OCI-LY1 (cell line): ENCODE results near the gene MBIP.

Experiments
- CTCF ChIP-seq: fragments of 200-600 bp; sonication (generic), shearing (Covaris generic); IDR thresholded peaks from 2 replicates; pipeline ENCODE4 v1.5.1; 2017; ENCODE audit warnings: mild to moderate bottlenecking, antibody characterized with exemption, low read length, moderate library complexity, mixed read lengths
- EZH2 ChIP-seq: fragments of 200-600 bp; sonication (generic), shearing (Covaris generic); IDR thresholded peaks from 2 replicates; pipeline ENCODE4 v1.8.0; 2017; ENCODE audit warnings: borderline replicate concordance, mixed run types, mild to moderate bottlenecking, antibody characterized with exemption, low read length, moderate library complexity, mixed read lengths

DNA sequence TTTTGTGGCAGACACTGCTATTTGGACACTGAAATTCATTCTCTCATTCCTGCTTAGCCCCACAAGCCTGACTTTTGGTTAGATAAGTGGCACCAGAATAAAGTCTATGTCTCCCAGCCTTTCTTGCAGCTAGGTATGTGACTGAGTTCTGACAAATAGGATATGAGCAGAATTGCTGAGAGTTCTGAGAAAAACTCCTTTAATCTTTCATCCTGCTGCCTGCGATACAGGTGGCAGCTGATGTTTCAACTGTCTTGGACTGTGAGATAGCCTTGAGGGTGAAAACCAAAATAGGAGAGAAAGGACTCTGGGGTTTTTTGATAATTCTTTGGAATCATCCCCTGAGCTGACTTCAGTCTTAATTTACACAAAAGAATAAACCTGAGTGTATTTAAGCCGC, 55.8 kb downstream of the MBIP start:
- TF ChIP-seq CTCF = no peak
- no peak for TF ChIP-seq EZH2
